GM23248 (cell line): Measurements from ENCODE around the gene TMEM255B. TPM values are rescaled to one million over a fixed set of nuclear protein-coding genes. Genes with fewer than 3 reads are reported as not detected.
A peak's percentile ranks its signal among the peaks of the same experiment; 100 is the strongest.

Experiments
- DNase-seq: peaks from one replicate; pipeline ENCODE4 v3.0.0-alpha.2; 2015
- H2AFZ ChIP-seq: fragments of 200-600 bp; sonication (generic); 2 replicates; pipeline ENCODE4 v1.6.1; 2016; ENCODE audit warnings: antibody characterized with exemption
- H3F3A ChIP-seq: fragments of 200-600 bp; sonication (generic); 2 replicates; pipeline ENCODE4 v1.6.1; 2016; ENCODE audit warnings: mild to moderate bottlenecking, antibody characterized with exemption, mixed run types; ENCODE audit not compliant: insufficient read depth
- H3K27ac ChIP-seq: fragments of 200-600 bp; sonication (generic); 2 replicates; pipeline ENCODE4 v1.5.1; 2016; ENCODE audit warnings: mild to moderate bottlenecking
- H3K27me3 ChIP-seq: fragments of 200-600 bp; sonication (generic); replicated peaks from 2 replicates; pipeline ENCODE4 v1.6.1; 2016; ENCODE audit warnings: mild to moderate bottlenecking; ENCODE audit not compliant: insufficient read depth
- H3K36me3 ChIP-seq: fragments of 200-600 bp; sonication (generic); 2 replicates; pipeline ENCODE4 v1.6.1; 2016; ENCODE audit warnings: low read depth, mild to moderate bottlenecking
- H3K4me1 ChIP-seq: fragments of 200-600 bp; sonication (generic); 2 replicates; pipeline ENCODE4 v1.6.1; 2016; ENCODE audit warnings: mild to moderate bottlenecking; ENCODE audit not compliant: insufficient read depth
- H3K4me2 ChIP-seq: fragments of 200-600 bp; sonication (generic); one replicate; pipeline ENCODE4 v1.6.1; 2016; ENCODE audit warnings: mild to moderate bottlenecking; ENCODE audit not compliant: unreplicated experiment
- H3K4me3 ChIP-seq: fragments of 200-600 bp; sonication (generic); 2 replicates; pipeline ENCODE4 v1.5.1; 2016; ENCODE audit warnings: mild to moderate bottlenecking
- H3K79me2 ChIP-seq: fragments of 200-600 bp; sonication (generic); 2 replicates; pipeline ENCODE4 v1.6.1; 2016; ENCODE audit warnings: mild to moderate bottlenecking; ENCODE audit not compliant: insufficient read depth
- H3K9ac ChIP-seq: fragments of 200-600 bp; sonication (generic); 2 replicates; pipeline ENCODE4 v1.6.1; 2016; ENCODE audit warnings: mild to moderate bottlenecking
- H3K9me2 ChIP-seq: fragments of 200-600 bp; sonication (generic); 2 replicates; pipeline ENCODE4 v1.6.1; 2016; ENCODE audit warnings: mixed run types, mild to moderate bottlenecking, moderate library complexity; ENCODE audit not compliant: insufficient read depth
- H3K9me3 ChIP-seq: fragments of 200-600 bp; sonication (generic); one replicate; pipeline ENCODE4 v1.6.1; 2017; ENCODE audit warnings: low read depth
- H4K20me1 ChIP-seq: fragments of 200-600 bp; sonication (generic); 2 replicates; pipeline ENCODE4 v1.6.0; 2016; ENCODE audit not compliant: insufficient read depth
- EZH2 ChIP-seq: fragments of 200-600 bp; sonication (generic); IDR thresholded peaks from 2 replicates; pipeline ENCODE4 v1.6.1; 2018; ENCODE audit warnings: antibody characterized with exemption, mild to moderate bottlenecking; ENCODE audit not compliant: insufficient read depth, poor library complexity, severe bottlenecking
- EZH2phosphoT487 ChIP-seq: fragments of 200-600 bp; sonication (generic); IDR thresholded peaks from 2 replicates; pipeline ENCODE4 v1.6.1; 2018; ENCODE audit warnings: antibody characterized with exemption, moderate library complexity, mild to moderate bottlenecking, low read depth; ENCODE audit not compliant: insufficient read depth
- WGBS, 2 experiments: methylation state at CpG; one replicate each; pipeline ENCODE4 v1.1.6; 2015 to 2017; ENCODE audit warnings: low lambda C conversion rate in 2 of 2, low coverage in 1 of 2; ENCODE audit errors: missing lambda C conversion rate in 2 of 2; 5-methylcytosine and 5-hydroxymethylcytosine counted together
- in situ Hi-C: fragments of 300-500 bp; cut with MboI; formaldehyde crosslinking; loops from 2 replicates; pipeline ENCODE4 v1.15.0; 2020
- polyA plus RNA-seq: library from polyadenylated mRNA; unstranded; fragments of >200 nt; fragmentation: Nextera tagmentation; extraction: Ambion mirVana; gene quantifications from 2 replicates; pipeline ENCODE4 v1.2.1, GENCODE V29; 2016
- total RNA-seq: library from RNA; depleted of rRNA; stranded (reverse); fragments of >200 nt; shearing (Covaris generic); gene quantifications from 2 replicates; pipeline ENCODE4 v1.2.3, GENCODE V29; 2014

TMEM255B gene
- total and polyA plus RNA-seq, 2 experiments from 2014 or later: 8.2 TPM; not detected in 1

DNA sequence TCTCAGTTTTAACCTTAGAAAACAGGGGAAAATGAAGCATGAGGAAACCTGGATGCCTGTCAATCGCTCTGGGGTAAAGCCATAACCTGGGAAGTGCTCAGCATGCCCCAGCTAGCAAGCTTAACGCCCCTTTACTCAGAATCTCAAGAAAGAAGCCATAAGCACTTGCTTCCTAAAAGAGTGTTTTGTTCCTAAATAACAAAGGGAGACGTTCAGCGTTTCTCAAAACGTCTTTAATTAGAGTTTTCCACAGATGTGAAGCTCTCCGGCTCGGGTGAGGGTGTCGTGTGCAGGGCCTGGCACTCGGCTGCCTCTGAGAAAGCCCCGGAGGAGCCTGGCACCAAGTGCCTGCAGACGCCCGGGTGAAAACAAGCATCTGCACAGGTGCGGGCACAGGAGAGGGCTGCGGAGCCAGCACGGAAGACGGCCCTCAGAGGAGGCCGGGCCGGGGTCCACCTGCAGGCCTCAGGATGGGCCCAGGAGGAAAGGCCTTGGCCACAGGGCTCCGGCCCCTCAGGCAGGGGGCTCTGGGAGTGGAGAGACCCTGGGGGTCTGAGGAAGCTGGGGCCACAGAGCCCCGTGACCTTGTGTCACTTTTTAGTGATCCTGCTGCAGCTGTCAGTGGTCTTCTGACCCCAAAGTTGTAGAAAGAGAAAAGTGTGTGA lies 98.6 kb downstream of the TMEM255B start:
- Histone ChIP-seq H3K4me3 (no peak overlapping the region), H3K27me3 (no peaks in the 10 kb centered on the region), H3K79me2 (peaks cover 100% of the 10 kb centered on the region), H3K36me3 (peaks cover 46% of the 10 kb centered on the region), H3F3A (peaks cover 74% of the 10 kb centered on the region), H4K20me1 (peaks cover 35% of the 10 kb centered on the region), H3K4me1 (peaks cover 28% of the 10 kb centered on the region), H3K27ac (0 out of 2 replicates have a peak overlapping the region, but pooled peaks have one; percentile 5), H3K4me2 (no peak overlapping the region), H3K9me3 (no peaks in the 10 kb centered on the region), H3K9ac (no peak overlapping the region), H3K9me2 (no peaks in the 10 kb centered on the region), H2AFZ (no peak overlapping the region)
- in situ Hi-C loops: no loop called here
- TF ChIP-seq EZH2phosphoT487 (no peak), EZH2 (no peak)
- no peak for DNase-seq
- 86 to 91% methylated on average over 20 of the region's 20 CpGs for WGBS, 2 experiments

- Histone ChIP-seq H4K20me1 (peaks cover 27% of the 10 kb centered on the region), H3K9me2 (no peaks in the 10 kb centered on the region), H2AFZ (no peak overlapping the region), H3K4me2 (peak overlapping the region; percentile 59), H3K9me3 (no peaks in the 10 kb centered on the region), H3K27ac (no peak overlapping the region), H3K9ac (no peak overlapping the region), H3K4me3 (peak overlapping the region; percentile 90; the same call in 1 of the 2 replicates), H3K4me1 (peaks cover 17% of the 10 kb centered on the region), H3F3A (peaks cover 68% of the 10 kb centered on the region), H3K36me3 (peaks cover 39% of the 10 kb centered on the region), H3K27me3 (no peaks in the 10 kb centered on the region), H3K79me2 (peaks cover 97% of the 10 kb centered on the region)
- no peak for DNase-seq
- no peak for TF ChIP-seq EZH2
- no peak for TF ChIP-seq EZH2phosphoT487
- 99 to 100% methylated on average over 4 of the region's 4 CpGs for WGBS, 2 experiments
- in situ Hi-C loops: no loop called here
Measured at GRCh38 chr13:113859311-113860050, 100.5 kb downstream of the TMEM255B start.

DNA sequence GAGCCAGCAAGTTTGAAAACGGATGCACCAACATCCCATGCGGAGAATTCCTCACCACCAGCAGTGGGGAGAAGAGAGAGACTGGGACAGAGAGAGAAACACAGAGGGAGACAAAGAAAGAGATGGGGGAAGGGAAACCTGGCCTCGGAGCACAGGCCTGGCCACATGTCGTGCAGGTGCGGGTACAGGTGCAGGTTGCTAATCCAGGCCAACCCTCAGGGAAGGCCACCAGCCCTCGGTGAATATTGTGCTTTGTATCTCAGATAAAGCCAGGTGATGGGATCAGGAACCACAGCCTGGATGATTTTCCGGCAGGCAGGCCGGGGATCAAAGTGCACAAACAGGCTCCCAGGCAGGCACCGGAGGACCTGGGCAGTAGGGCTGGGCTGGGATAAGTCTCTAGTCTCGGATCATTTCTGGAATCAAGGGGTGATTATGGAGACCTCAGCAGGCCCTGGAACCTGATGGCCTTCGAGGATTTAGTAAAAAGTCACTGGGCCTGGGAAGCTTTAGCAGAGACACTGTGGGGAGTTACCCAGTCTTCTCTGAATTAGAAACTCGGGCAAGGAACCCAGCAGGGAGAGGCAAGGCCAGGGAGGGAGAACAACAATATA lies 101.1 kb downstream of the TMEM255B start:
- TF ChIP-seq EZH2 (no peak), EZH2phosphoT487 (no peak)
- DNase-seq: no peak
- Histone ChIP-seq H3K9me2 (no peaks in the 10 kb centered on the region), H3K79me2 (peaks cover 97% of the 10 kb centered on the region), H3K27ac (no peak overlapping the region), H3K9me3 (no peaks in the 10 kb centered on the region), H3K4me3 (peak overlapping the region; percentile 90), H3F3A (peaks cover 64% of the 10 kb centered on the region), H4K20me1 (peaks cover 26% of the 10 kb centered on the region; the same call in 1 of the 2 replicates), H3K4me2 (peak overlapping the region; percentile 59), H2AFZ (no peak overlapping the region), H3K27me3 (no peaks in the 10 kb centered on the region), H3K9ac (no peak overlapping the region), H3K36me3 (peaks cover 35% of the 10 kb centered on the region), H3K4me1 (peaks cover 17% of the 10 kb centered on the region)
- WGBS, 2 experiments: 91% methylated on average over 12 of the region's 12 CpGs
- in situ Hi-C loops: no loop called here

DNA sequence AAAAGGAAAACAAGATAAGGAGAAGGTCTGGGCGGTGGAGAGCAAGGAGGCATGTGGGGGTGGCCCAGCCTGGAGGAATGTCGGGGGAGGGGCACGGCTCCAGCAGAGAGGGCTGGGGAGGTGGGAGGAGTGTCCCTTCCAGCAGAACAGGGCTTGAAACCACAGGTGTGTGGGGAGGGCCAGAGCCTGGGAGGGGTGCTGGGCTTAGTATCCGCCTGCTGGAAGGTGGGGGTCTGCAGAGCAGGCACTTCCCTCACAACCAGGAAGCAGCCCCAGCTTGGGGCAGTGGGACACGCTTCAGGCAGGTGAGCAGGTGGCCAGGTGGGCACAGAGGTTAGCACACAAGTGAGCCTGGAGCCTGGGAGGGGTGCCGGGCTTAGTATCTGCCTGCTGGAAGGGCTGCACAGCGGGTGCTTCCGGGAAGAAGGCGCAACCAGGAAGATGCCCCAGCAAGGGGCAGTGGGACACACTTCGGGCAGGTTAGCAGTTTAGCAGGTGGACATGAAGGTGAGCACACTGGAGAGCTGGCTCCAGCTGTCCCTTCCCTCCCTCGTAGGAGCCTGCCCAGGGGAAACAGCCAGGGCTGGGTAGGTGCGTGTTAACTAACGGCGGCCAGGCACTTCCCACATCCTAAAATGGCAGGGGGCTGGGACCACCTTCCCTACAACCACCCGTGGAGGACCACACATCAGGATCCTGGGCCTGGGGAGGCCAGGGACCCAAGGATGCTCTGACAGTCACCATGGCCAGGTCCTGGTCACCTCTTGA lies 101.8 kb downstream of the TMEM255B start:
- peaks cover 20% of the 10 kb centered on the region; the same call in 1 of the 2 replicates for H4K20me1 ChIP-seq

More for the DNA sequence above, 101.8 kb downstream of the TMEM255B start:
- peaks cover 20% of the 10 kb centered on the region for H3K4me1 ChIP-seq
- no peaks in the 10 kb centered on the region for H3K9me2 ChIP-seq
- H3K9me3 ChIP-seq: no peaks in the 10 kb centered on the region
- DNase-seq: no peak
- H3K27me3 ChIP-seq: no peaks in the 10 kb centered on the region
- no peak for TF ChIP-seq EZH2phosphoT487
- no peak for TF ChIP-seq EZH2
- no peak overlapping the region for H3K9ac ChIP-seq
- H2AFZ ChIP-seq: no peak overlapping the region
- peaks cover 29% of the 10 kb centered on the region for H3K36me3 ChIP-seq
- H3F3A ChIP-seq: peaks cover 57% of the 10 kb centered on the region
- no peak overlapping the region for H3K27ac ChIP-seq
- H3K4me3 ChIP-seq: peak overlapping the region; percentile 90
- peak overlapping the region; percentile 59 for H3K4me2 ChIP-seq
- in situ Hi-C loops: no loop called here
- 83 to 85% methylated on average over 12 to 15 of the region's 15 CpGs for WGBS, 2 experiments
- peaks cover 97% of the 10 kb centered on the region for H3K79me2 ChIP-seq
